GM12878 (cell line): ENCODE results near the gene SMPD4.
"Not testable (repeated sequence)": the region's sequence is repeated elsewhere in the genome, so short reads cannot be mapped to it uniquely, and the experiment has no call there.

Experiments used
- CEBPZ ChIP-seq: fragments of 150-350 bp; IDR thresholded peaks from 2 replicates; pipeline ENCODE4 v1.6.1; 2016; ENCODE audit warnings: low read depth, low read length
- CTCF ChIP-seq, 3 experiments: IDR thresholded peaks in 2 of 3; conservative IDR thresholded peaks in 1 of 3; 2 replicates each; pipeline ENCODE4 v1.5.1; 2011; ENCODE audit warnings: low read depth in 3 of 3, low read length in 3 of 3, mild to moderate bottlenecking in 3 of 3, control low read depth in 2 of 3, moderate library complexity in 2 of 3, inconsistent platforms in 1 of 3, mixed read lengths in 1 of 3; ENCODE audit not compliant: control insufficient read depth in 2 of 3, insufficient read depth in 1 of 3; ENCODE audit errors: extremely low read depth in 1 of 3
- IKZF1 ChIP-seq: fragments of 450-650 bp; conservative IDR thresholded peaks from 2 replicates; pipeline ENCODE4 v1.6.1; 2017; ENCODE audit warnings: antibody characterized with exemption, mild to moderate bottlenecking
- POLR2A ChIP-seq: IDR thresholded peaks from 2 replicates; pipeline ENCODE4 v1.6.1; 2011; ENCODE audit warnings: low read depth, mild to moderate bottlenecking, low read length
- ZNF384 ChIP-seq: IDR thresholded peaks from 2 replicates; pipeline ENCODE4 v1.6.1; 2012; ENCODE audit warnings: low read depth, mild to moderate bottlenecking, low read length, improper control_type of control experiment, borderline replicate concordance

GRCh38 chr2:130192451-130192850 is 11.0 kb upstream of the SMPD4 start:
- TF ChIP-seq CTCF (IDR thresholded peaks at IDR 0.05 in 2 of 3, conservative IDR thresholded peaks at IDR 0.05 in 1 of 3; ENCODE audit: control insufficient read depth in 2 of 3, extremely low read depth in 1 of 3, insufficient read depth in 1 of 3, low read depth in 3 of 3, low read length in 3 of 3); POLR2A; IKZF1; CEBPZ; ZNF384: not testable (repeated sequence)
